Pancreas (tissue), 10 donors: Measurements from ENCODE around the gene SLAMF6. TPM values are rescaled to one million over a fixed set of nuclear protein-coding genes. Genes with fewer than 3 reads are reported as not detected.

Experiments used
- ATAC-seq, 4 donors: fragments of 200-7000 bp; cut with Tn5 transposase; one replicate each; pipeline versions ENCODE4 v1.8.0 to v1.9.1; 2020; ENCODE audit warnings: mild to moderate bottlenecking in 4 of 4, moderate library complexity in 4 of 4
- DNase-seq, 6 donors: peaks; one replicate each; pipeline ENCODE4 v3.0.0-alpha.2; 2020
- FAIRE-seq: peaks from 2 replicates; lab custom pipeline; 2012; peaks lifted over from hg19 to GRCh38; lab: Jason Lieb, UNC
- H3K27ac ChIP-seq, 4 donors: fragments of 200-600 bp; sonication (generic); 1 replicate in 3 of 4; 2 replicates in 1 of 4; pipeline versions ENCODE4 v1.5.0 to v1.8.0; 2020
- H3K27me3 ChIP-seq, 4 donors: fragments of 200-600 bp; one replicate each; pipeline ENCODE4 v1.8.0; 2021
- H3K36me3 ChIP-seq, 3 donors: fragments of 200-600 bp; sonication (generic) in 1 of 3; one replicate each; pipeline versions ENCODE4 v1.5.0 to v1.8.0; 2020 to 2021
- H3K4me1 ChIP-seq, 3 donors: fragments of 200-600 bp; one replicate each; pipeline ENCODE4 v1.8.0; 2021
- H3K4me3 ChIP-seq, 4 donors: fragments of 200-600 bp; sonication (generic) in 2 of 4; one replicate each; pipeline versions ENCODE4 v1.5.0 to v1.8.0; 2020 to 2021
- H3K9me3 ChIP-seq, 4 donors: fragments of 200-600 bp; one replicate each; pipeline ENCODE4 v1.8.0; 2021
- WGBS, 2 donors: extraction: QIAGEN DNeasy Blood & Tissue Kit; methylation state at CpG; one replicate each; pipeline ENCODE4 v1.1.7; 2013; 5-methylcytosine and 5-hydroxymethylcytosine counted together
- intact Hi-C, 3 donors: fragments of 100-400 bp; cut with DNase I; formaldehyde crosslinking; loops; one replicate each; pipeline versions ENCODE4 v1.11.1 to v1.14.2; 2022
- polyA plus RNA-seq, 2 donors: library from polyadenylated mRNA; stranded (reverse); fragments of 200-250 nt; gene quantifications; one replicate each; pipeline ENCODE4 v1.2.3, GENCODE V29; 2013
- total RNA-seq, 6 donors: library from RNA; stranded (reverse); fragmentation: NEBNext Ultra II Directional in 4 of 6; extraction: Animal tissue kit (Norgen Biotek cat#: 25700) in 4 of 6; gene quantifications; one replicate each; pipeline versions ENCODE4 v1.2.1 to v1.2.4, GENCODE V29; 2021 to 2023
- TF ChIP-seq, protein P1 (sequence below), 4 donors: fragments of 200-600 bp; sonication (generic) in 3 of 4; IDR thresholded peaks; one replicate each; pipeline versions ENCODE4 v1.5.0 to v1.8.0; 2021; ENCODE audit warnings: antibody characterized with exemption in 4 of 4
- donor health status: healthy with polysubstance abuse.
- donor health status: DM: no; HTN: no; CAD: no; lungs with moderate emphysema.
- donor health status: DM: no; HTN: no; CAD: no.
- donor health status: control.
- donor health status: control.
- donor health status: Bipolar disorder and iron deficiency.
- donor health status: DM: yes; HTN: yes; CAD: no.
- donor health status: DM: no; HTN: no; CAD: no.
- donor health status: DM: no; HTN: no; CAD: no.
- donor health status: DM: yes; HTN: yes; CAD: no.

SLAMF6 gene
- total and polyA plus RNA-seq, 8 donors, result 0.04 to 0.81 (median 0.20) TPM

DNA sequence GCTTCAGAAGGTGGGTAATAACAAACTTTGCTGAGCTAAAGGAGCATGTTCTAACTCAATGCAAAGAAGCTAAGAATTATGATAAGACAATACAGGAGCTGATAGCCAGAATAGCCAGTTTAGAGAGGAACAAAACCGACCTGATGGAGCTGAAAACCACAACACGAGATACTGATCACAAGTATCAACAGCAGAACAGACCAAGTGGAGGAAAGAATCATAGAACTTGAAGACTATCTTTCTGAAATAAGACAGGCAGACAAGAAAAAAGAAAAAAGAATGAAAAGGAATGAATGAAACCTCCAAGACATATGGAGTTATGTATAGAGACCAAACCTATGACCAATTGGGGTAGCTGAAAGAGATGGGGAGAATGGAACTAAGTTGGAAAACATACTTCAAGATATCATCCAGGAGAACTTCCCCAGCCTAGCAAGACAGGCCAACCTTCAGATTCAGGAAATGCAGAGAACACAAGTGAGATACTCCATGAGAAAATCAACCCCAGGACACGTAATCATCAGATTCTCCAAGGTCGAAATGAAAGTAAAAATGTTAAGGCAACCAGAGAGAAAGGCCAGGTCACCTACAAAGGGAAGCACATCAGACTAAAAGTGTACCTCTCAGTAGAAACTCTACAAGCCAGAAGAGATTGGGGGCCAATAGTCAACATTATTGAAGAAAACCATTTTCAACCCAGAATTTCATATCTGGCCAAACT is 35.8 kb upstream of the SLAMF6 start:
- intact Hi-C loops, result no loop called here
- FAIRE-seq, result no peak
- no peaks in the 10 kb centered on the region for H3K9me3 ChIP-seq
- H3K27ac ChIP-seq, result no peak overlapping the region
- H3K27me3 ChIP-seq, result no peaks in the 10 kb centered on the region
- no peak overlapping the region for H3K4me3 ChIP-seq
- no peaks in the 10 kb centered on the region for H3K4me1 ChIP-seq
- no peaks in the 10 kb centered on the region for H3K36me3 ChIP-seq
- WGBS, 2 donors, result 82 to 90% methylated on average over 4 of the region's 4 CpGs
- TF ChIP-seq, protein P1, sequence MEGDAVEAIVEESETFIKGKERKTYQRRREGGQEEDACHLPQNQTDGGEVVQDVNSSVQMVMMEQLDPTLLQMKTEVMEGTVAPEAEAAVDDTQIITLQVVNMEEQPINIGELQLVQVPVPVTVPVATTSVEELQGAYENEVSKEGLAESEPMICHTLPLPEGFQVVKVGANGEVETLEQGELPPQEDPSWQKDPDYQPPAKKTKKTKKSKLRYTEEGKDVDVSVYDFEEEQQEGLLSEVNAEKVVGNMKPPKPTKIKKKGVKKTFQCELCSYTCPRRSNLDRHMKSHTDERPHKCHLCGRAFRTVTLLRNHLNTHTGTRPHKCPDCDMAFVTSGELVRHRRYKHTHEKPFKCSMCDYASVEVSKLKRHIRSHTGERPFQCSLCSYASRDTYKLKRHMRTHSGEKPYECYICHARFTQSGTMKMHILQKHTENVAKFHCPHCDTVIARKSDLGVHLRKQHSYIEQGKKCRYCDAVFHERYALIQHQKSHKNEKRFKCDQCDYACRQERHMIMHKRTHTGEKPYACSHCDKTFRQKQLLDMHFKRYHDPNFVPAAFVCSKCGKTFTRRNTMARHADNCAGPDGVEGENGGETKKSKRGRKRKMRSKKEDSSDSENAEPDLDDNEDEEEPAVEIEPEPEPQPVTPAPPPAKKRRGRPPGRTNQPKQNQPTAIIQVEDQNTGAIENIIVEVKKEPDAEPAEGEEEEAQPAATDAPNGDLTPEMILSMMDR (IDR thresholded peaks at IDR 0.05), result no peak
- ATAC-seq, result no peak
- DNase-seq, result no peak

DNA sequence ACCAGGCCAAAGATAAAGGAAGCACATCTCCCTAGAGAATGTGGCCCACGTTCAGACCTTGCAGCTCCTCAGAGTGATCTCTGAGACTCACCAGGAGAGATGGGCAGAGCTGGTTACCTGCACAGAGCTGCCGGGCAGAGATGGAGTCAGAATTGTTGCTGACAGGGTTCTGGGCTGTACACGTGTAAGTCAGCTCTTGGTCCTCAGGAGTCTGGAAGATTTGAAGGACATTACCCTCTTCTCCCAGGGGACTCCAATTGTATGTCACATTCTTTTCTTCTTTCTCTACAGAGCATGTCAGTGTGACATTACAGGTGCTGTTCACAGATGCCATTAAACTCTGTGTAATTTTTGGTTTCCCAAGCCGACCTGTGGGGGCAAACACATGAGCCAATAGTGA is 30.7 kb upstream of the SLAMF6 start:
- H3K36me3 ChIP-seq, result peaks cover 0 to 3% (median 0%) of the 10 kb centered on the region in 3 donors
- DNase-seq, result no peak
- H3K4me1 ChIP-seq, result peaks cover 0 to 4% (median 0%) of the 10 kb centered on the region in 3 donors
- no peak for ATAC-seq
- H3K27ac ChIP-seq, result no peak overlapping the region
- no peak overlapping the region for H3K4me3 ChIP-seq
- WGBS, 2 donors, result 79 to 88% methylated on average over 4 of the region's 4 CpGs
- H3K27me3 ChIP-seq, result no peaks in the 10 kb centered on the region
- no peak for FAIRE-seq
- TF ChIP-seq, protein P1 (IDR thresholded peaks at IDR 0.05), result no peak
- intact Hi-C loops, result no loop called here
- no peaks in the 10 kb centered on the region for H3K9me3 ChIP-seq

DNA sequence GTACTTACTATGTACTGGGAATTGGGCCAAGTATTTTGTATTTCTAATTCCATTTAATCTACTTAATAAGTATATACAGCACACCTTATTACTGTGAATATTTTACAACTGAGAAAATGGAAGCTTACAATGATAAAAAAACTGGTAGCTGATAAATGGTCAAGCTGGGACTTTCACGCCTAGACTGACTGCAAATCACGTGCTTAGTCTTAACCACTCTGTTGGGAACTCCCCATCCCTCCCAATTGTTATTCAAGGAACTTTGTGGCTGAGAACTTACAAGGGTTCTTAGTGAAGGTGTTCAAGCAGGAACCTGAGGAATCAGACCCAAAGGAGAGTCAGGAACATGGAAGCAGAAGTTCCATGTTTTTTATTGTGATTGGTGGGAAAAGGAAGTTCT is 29.4 kb upstream of the SLAMF6 start:
- Histone ChIP-seq H3K36me3 (peaks cover 0 to 3% (median 0%) of the 10 kb centered on the region in 3 donors), H3K27me3 (no peaks in the 10 kb centered on the region), H3K9me3 (no peaks in the 10 kb centered on the region), H3K4me3 (no peak overlapping the region), H3K4me1 (peaks cover 0 to 11% (median 7%) of the 10 kb centered on the region in 3 donors), H3K27ac (no peak overlapping the region)
- FAIRE-seq, result no peak
- peak in 1 of 4 donors; percentile 19 for ATAC-seq
- intact Hi-C loops, result no loop called here
- WGBS, 2 donors, result 79 to 86% methylated on average over 2 of the region's 2 CpGs
- TF ChIP-seq, protein P1 (IDR thresholded peaks at IDR 0.05), result no peak
- DNase-seq, result no peak

DNA sequence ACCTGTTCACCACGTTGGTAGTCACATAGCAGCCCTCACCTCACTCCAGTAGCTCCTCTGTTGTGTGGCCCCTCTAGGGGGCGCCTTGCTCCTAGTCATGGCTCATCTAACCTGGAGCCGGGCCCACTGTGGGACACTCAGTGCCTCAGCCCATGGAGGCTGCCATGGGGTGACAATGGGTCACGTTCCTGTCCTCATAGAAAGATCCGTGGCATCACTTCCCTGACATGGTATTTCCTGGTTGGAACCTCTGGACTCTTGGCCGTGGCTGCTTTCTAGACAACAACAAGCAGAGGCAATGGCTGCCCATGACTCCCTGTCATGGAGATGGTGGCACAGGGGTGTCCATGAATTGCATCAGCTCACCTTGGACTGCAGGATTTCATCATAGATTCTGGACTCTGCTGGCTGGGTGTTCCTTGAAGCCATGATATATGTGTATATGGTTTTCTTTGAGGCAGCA is 27.5 kb upstream of the SLAMF6 start:
- TF ChIP-seq, protein P1 (IDR thresholded peaks at IDR 0.05), result no peak
- intact Hi-C loops, result no loop called here

DNA sequence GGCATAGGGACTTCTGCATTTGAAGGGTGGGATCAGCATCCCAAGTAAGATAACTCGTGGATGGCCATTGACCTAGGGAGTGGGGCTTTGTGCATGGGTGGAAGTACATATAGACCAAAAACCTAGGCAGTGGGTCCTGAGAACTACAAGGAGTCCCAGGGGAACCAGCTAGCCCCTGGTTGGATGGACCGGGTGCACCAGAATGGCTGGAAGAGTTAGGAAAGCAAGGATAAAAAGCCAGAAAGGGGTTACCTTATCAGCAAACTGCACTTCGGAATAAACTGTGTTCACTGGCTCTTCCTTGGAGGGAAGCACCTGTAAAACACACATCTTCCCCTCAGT is 26.6 kb upstream of the SLAMF6 start:
- 87 to 93% methylated on average over 3 of the region's 3 CpGs for WGBS, 2 donors
- no peak for FAIRE-seq

More for the DNA sequence above, 27.5 kb upstream of the SLAMF6 start:
- Histone ChIP-seq H3K4me1 (peaks cover 0 to 11% (median 7%) of the 10 kb centered on the region in 3 donors), H3K27me3 (no peaks in the 10 kb centered on the region), H3K36me3 (peaks cover 0 to 3% (median 0%) of the 10 kb centered on the region in 3 donors), H3K27ac (no peak overlapping the region), H3K9me3 (no peaks in the 10 kb centered on the region), H3K4me3 (no peak overlapping the region)
- ATAC-seq (peak in 1 of 4 donors; percentile 29), FAIRE-seq (no peak), DNase-seq (peak in 1 of 6 donors; percentile 35)
- WGBS, 2 donors, result 81% methylated on average over 6 of the region's 6 CpGs

More for the DNA sequence above, 26.6 kb upstream of the SLAMF6 start:
- ATAC-seq, result no peak
- Histone ChIP-seq H3K27me3 (no peaks in the 10 kb centered on the region), H3K4me3 (no peak overlapping the region), H3K27ac (no peak overlapping the region), H3K4me1 (peaks cover 0 to 11% (median 7%) of the 10 kb centered on the region in 3 donors), H3K9me3 (no peaks in the 10 kb centered on the region), H3K36me3 (peaks cover 0 to 3% (median 0%) of the 10 kb centered on the region in 3 donors)
- no peak for DNase-seq
- TF ChIP-seq, protein P1 (IDR thresholded peaks at IDR 0.05), result no peak
- intact Hi-C loops, result no loop called here
